ENCODE results near the gene TNS1.
A peak's percentile ranks its signal among the peaks of the same experiment; 100 is the strongest.

Gene TNS1

GRCh38 chr2:218015586-218016521 lies 13.1 kb upstream of the TNS1 start:
- no peak for DNase-seq

GRCh38 chr2:218014706-218015585 lies 12.2 kb upstream of the TNS1 start:
- DNase-seq = no peak

- no peak for DNase-seq
Measured at GRCh38 chr2:218013289-218013688, 10.5 kb upstream of the TNS1 start.

GRCh38 chr2:218012284-218012683 lies 9.5 kb upstream of the TNS1 start:
- no peak for DNase-seq

- no peak for DNase-seq
Measured at GRCh38 chr2:218011653-218012040, 8.9 kb upstream of the TNS1 start.

- DNase-seq = no peak
Measured at GRCh38 chr2:218010984-218011652, 8.3 kb upstream of the TNS1 start.

GRCh38 chr2:218010140-218010983 lies 7.6 kb upstream of the TNS1 start:
- DNase-seq = peak; percentile 4

GRCh38 chr2:218009765-218010139 lies 7.0 kb upstream of the TNS1 start:
- no peak for DNase-seq

- no peak for DNase-seq
Measured at GRCh38 chr2:218009231-218009630, 6.4 kb upstream of the TNS1 start.

GRCh38 chr2:218008060-218009040 lies 5.6 kb upstream of the TNS1 start:
- no peak for DNase-seq

- no peak for DNase-seq
Measured at GRCh38 chr2:218006741-218007140, 3.9 kb upstream of the TNS1 start.

- no peak for DNase-seq
Measured at GRCh38 chr2:218005486-218005885, 2.7 kb upstream of the TNS1 start.

GRCh38 chr2:218005028-218005427 lies 2.2 kb upstream of the TNS1 start:
- DNase-seq = no peak

GRCh38 chr2:218003981-218004419 lies 1.2 kb upstream of the TNS1 start:
- no peak for DNase-seq

- DNase-seq = no peak
Measured at GRCh38 chr2:218003281-218003944, 618 bp upstream of the TNS1 start.

- DNase-seq = no peak
Measured at GRCh38 chr2:218002143-218002844, 501 bp downstream of the TNS1 start.

GRCh38 chr2:218001629-218002028 lies 1.2 kb downstream of the TNS1 start:
- no peak for DNase-seq

- no peak for DNase-seq
Measured at GRCh38 chr2:218000136-218000535, 2.7 kb downstream of the TNS1 start.

GRCh38 chr2:217999595-217999959 lies 3.2 kb downstream of the TNS1 start:
- DNase-seq = no peak
